GM12872 (cell line): ENCODE results near the gene SRSF1.

Experiments used
- TF ChIP-seq, protein P1 (sequence below): IDR thresholded peaks from 3 replicates; pipeline ENCODE4 v1.5.1; 2011; ENCODE audit warnings: low read depth, mild to moderate bottlenecking, low read length, moderate library complexity; ENCODE audit not compliant: insufficient read depth

SRSF1 gene

GRCh38 chr17:58007781-58008706 is 998 bp upstream of the SRSF1 start:
- TF ChIP-seq, protein P1, sequence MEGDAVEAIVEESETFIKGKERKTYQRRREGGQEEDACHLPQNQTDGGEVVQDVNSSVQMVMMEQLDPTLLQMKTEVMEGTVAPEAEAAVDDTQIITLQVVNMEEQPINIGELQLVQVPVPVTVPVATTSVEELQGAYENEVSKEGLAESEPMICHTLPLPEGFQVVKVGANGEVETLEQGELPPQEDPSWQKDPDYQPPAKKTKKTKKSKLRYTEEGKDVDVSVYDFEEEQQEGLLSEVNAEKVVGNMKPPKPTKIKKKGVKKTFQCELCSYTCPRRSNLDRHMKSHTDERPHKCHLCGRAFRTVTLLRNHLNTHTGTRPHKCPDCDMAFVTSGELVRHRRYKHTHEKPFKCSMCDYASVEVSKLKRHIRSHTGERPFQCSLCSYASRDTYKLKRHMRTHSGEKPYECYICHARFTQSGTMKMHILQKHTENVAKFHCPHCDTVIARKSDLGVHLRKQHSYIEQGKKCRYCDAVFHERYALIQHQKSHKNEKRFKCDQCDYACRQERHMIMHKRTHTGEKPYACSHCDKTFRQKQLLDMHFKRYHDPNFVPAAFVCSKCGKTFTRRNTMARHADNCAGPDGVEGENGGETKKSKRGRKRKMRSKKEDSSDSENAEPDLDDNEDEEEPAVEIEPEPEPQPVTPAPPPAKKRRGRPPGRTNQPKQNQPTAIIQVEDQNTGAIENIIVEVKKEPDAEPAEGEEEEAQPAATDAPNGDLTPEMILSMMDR, result no peak

DNA sequence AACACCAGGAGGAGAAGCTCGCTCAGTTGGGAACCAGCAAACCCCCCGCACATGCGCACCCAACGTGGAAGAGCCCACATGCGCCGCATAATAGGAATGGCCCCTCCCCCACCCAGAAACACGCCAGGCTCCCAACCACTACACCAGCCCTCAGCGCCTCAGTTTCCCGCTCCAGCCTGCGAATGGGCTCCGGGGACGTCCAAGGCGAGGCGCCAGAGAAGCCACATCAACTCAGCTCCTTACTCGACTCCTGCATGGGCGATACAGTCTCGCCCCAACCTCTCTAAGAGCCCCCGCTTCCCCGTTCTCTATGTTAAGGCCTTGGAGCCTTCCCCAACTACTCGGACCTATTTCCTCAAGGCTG is 504 bp downstream of the SRSF1 start:
- TF ChIP-seq, protein P1, result no peak

GRCh38 chr17:58005728-58006559 is 1.1 kb downstream of the SRSF1 start:
- TF ChIP-seq, protein P1, result no peak

DNA sequence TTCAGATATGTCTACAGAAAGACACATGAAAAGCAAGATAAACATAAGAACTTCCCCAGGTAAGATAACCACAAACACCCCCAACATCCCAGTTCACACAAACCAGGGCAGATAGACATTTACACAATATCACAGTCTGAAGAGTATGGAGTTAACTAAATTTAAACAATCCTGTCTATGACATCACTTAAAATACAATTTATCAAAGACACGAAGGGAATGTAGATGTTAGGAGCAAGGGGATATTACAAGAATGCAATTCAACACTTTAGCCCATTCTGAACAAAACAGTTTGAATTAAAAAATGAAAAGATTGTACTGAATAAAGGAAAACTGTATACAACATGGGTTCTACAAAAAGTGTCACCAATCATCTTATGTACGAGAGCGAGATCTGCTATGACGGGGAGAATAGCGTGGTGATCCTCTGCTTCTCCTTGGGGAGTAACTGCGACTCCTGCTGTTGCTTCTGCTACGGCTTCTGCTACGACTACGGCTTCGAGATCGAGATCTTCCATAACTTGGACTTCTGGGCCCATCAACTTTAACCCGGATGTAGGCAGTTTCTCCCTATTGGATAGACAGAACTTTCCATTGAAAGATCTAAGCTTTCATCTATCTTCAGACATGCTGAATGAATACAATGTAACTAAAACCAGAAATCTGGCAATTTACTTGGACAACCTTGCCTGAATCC is 1.9 kb downstream of the SRSF1 start:
- TF ChIP-seq, protein P1, result no peak

DNA sequence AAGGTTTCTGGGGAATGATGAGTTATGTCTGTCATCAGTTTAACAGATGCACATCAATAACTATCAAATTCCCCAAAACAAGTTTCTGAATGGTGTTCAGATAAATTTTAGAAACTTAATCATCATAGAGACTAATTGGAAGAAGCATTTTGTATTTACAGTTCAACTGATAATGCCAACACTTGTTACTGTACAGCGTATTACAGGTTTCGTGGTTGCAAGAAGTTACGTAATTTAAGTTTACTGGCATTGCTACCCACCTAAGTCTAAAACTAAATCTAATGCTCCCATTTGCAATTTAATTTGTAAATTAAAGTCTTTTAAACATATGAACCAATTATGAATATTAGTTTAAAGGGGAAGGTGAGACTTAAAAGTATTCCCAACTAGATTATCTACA is 3.0 kb downstream of the SRSF1 start:
- TF ChIP-seq, protein P1, result no peak

DNA sequence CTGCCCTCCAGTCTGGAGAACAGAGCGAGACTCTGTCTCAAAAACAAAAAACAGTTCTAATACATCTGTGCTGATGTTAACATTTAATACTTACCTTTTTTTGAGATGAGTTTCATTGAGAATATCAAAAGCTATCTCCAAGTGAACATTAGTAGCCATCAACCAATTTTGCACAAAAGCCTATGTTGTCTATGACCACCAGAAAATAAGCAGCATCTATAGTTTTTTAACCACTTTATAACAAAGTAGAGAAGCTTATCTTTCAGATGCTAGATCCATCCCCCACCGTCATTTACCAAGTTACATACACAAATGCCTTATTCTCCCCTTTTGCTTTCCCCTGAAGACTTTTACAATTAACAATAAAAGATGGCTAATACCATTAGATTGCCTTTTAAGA is 4.1 kb downstream of the SRSF1 start:
- TF ChIP-seq, protein P1, result no peak
